A549 (cell line): ENCODE data around the gene AP2A2. TPM values are rescaled to one million over a fixed set of nuclear protein-coding genes. Genes with fewer than 3 reads are reported as not detected.

ENCODE experiments used
- ATAC-seq, 2 experiments: fragments of 200-7000 bp in 1 of 2; fragments of >200 bp in 1 of 2; cut with Nextera tagmentation in 1 of 2; cut with Tn5 transposase in 1 of 2; 3 replicates each; pipeline versions ENCODE4 v1.8.0 to v1.9.1; 2018 to 2020; ENCODE audit warnings: mild to moderate bottlenecking in 1 of 2, moderate library complexity in 1 of 2
- CTCF ChIA-PET: fragments of 300-600 bp; sonication (Branson Sonifier 250); formaldehyde crosslinking; extraction: SDS; loops from one replicate; lab custom pipeline; 2021; ENCODE audit warnings: antibody characterized with exemption, inconsistent platforms; lab: Yijun Ruan, JAX
- POLR2A ChIA-PET: fragments of 350-600 bp; formaldehyde crosslinking; extraction: SDS; loops from one replicate; lab custom pipeline; 2021; ENCODE audit warnings: antibody characterized with exemption, inconsistent platforms; lab: Yijun Ruan, JAX
- DNase-seq, 2 experiments: peaks; one replicate each; pipeline versions ENCODE4 v3.0.0 to v3.0.0-alpha.2; 2011 to 2016; ENCODE audit warnings: low read depth in 1 of 2, low spot score in 1 of 2
- FAIRE-seq: peaks from 2 replicates; lab custom pipeline; 2011; peaks lifted over from hg19 to GRCh38; lab: Jason Lieb, UNC
- H3K27ac ChIP-seq, 2 experiments: fragments of >200 bp; sonication (Bioruptor Twin); formaldehyde crosslinking; 3 replicates each; pipeline ENCODE4 v1.5.1; 2016 to 2017
- H3K4me1 ChIP-seq: fragments of >200 bp; sonication (Bioruptor Twin); formaldehyde crosslinking; 3 replicates; pipeline ENCODE4 v1.6.1; 2016
- H3K4me2 ChIP-seq: fragments of >200 bp; sonication (Bioruptor Twin); formaldehyde crosslinking; 3 replicates; pipeline ENCODE4 v1.6.1; 2016
- H3K4me3 ChIP-seq: fragments of >200 bp; sonication (Bioruptor Twin); formaldehyde crosslinking; 3 replicates; pipeline ENCODE4 v1.5.1; 2016
- H3K9me3 ChIP-seq: fragments of >200 bp; sonication (Bioruptor Twin); formaldehyde crosslinking; 3 replicates; pipeline ENCODE4 v1.6.1; 2016
- BCL3 ChIP-seq: fragments of >200 bp; sonication (Bioruptor Twin); formaldehyde crosslinking; IDR thresholded peaks from 3 replicates; pipeline ENCODE4 v1.6.1; 2016
- BHLHE40 ChIP-seq: IDR thresholded peaks from 2 replicates; pipeline ENCODE4 v1.6.1; 2012; ENCODE audit warnings: low read depth, low read length, inconsistent platforms
- CBX2 ChIP-seq: fragments of 200-600 bp; sonication (generic); IDR thresholded peaks from 2 replicates; pipeline ENCODE4 v1.6.1; 2016; ENCODE audit warnings: low read depth, mild to moderate bottlenecking, borderline replicate concordance
- CHD2 ChIP-seq: fragments of 150-350 bp; IDR thresholded peaks from 2 replicates; pipeline ENCODE4 v1.6.1; 2014; ENCODE audit warnings: low read length; ENCODE audit not compliant: partially characterized antibody
- CTCF ChIP-seq: fragments of >200 bp; sonication (Bioruptor Twin); formaldehyde crosslinking; IDR thresholded peaks from 3 replicates; pipeline ENCODE4 v1.5.1; 2016
- EHF ChIP-seq: fragments of 250-450 bp; sonication (Bioruptor Pico); IDR thresholded peaks from 2 replicates; pipeline ENCODE4 v1.5.0; 2020; ENCODE audit warnings: mild to moderate bottlenecking
- EHMT2 ChIP-seq: fragments of 200-600 bp; sonication (generic); IDR thresholded peaks from 2 replicates; pipeline ENCODE4 v1.6.1; 2016; ENCODE audit warnings: antibody characterized with exemption, low read depth, mild to moderate bottlenecking, moderate library complexity
- FOXS1 ChIP-seq: fragments of 250-450 bp; sonication (Bioruptor Pico); IDR thresholded peaks from 2 replicates; pipeline ENCODE4 v1.5.0; 2020; ENCODE audit warnings: mild to moderate bottlenecking, moderate library complexity
- GATA3 ChIP-seq: IDR thresholded peaks from 2 replicates; pipeline ENCODE4 v1.6.1; 2012; ENCODE audit warnings: borderline replicate concordance
- HOXA7 ChIP-seq: fragments of 250-450 bp; sonication (Bioruptor Pico); IDR thresholded peaks from 2 replicates; pipeline ENCODE4 v1.5.0; 2020; ENCODE audit warnings: mild to moderate bottlenecking, moderate library complexity
- JUNB ChIP-seq: fragments of >200 bp; sonication (Bioruptor Twin); formaldehyde crosslinking; IDR thresholded peaks from 2 replicates; pipeline ENCODE4 v1.6.1; 2016
- NFE2L2 ChIP-seq: fragments of 150-350 bp; conservative IDR thresholded peaks from 2 replicates; pipeline ENCODE4 v1.6.1; 2014; ENCODE audit warnings: low read length
- NPAS2 ChIP-seq: fragments of 250-450 bp; sonication (Bioruptor Pico); IDR thresholded peaks from 2 replicates; pipeline ENCODE4 v1.8.0; 2022; ENCODE audit warnings: mild to moderate bottlenecking, moderate library complexity, borderline replicate concordance
- NR3C1 ChIP-seq: fragments of >200 bp; sonication (Bioruptor Twin); formaldehyde crosslinking; IDR thresholded peaks from 3 replicates; pipeline ENCODE4 v1.6.1; 2017
- POLR2A ChIP-seq: IDR thresholded peaks from 2 replicates; pipeline ENCODE4 v1.6.1; 2012; ENCODE audit warnings: mild to moderate bottlenecking, low read length
- REST ChIP-seq: fragments of 200-600 bp; sonication (generic); IDR thresholded peaks from 2 replicates; pipeline ENCODE4 v1.6.1; 2016; ENCODE audit warnings: antibody characterized with exemption, mild to moderate bottlenecking, moderate library complexity
- RFX5 ChIP-seq: fragments of 450-650 bp; IDR thresholded peaks from 2 replicates; pipeline ENCODE4 v1.7.1; 2014; ENCODE audit warnings: antibody characterized with exemption, mild to moderate bottlenecking, moderate library complexity
- TP53 ChIP-seq: fragments of 250-450 bp; sonication (Bioruptor Pico); IDR thresholded peaks from 2 replicates; pipeline ENCODE4 v1.5.0; 2021; ENCODE audit warnings: mild to moderate bottlenecking, moderate library complexity
- ZC3H11A ChIP-seq: fragments of 450-650 bp; IDR thresholded peaks from 2 replicates; pipeline ENCODE4 v1.6.1; 2014; ENCODE audit warnings: antibody characterized with exemption, mild to moderate bottlenecking
- WGBS: methylation state at CpG from one replicate; pipeline ENCODE4 v1.1.6; 2017; ENCODE audit errors: missing lambda C conversion rate; 5-methylcytosine and 5-hydroxymethylcytosine counted together
- polyA plus RNA-seq, 4 experiments: library from polyadenylated mRNA; depleted of rRNA in 3 of 4; stranded (reverse); fragments of >200 nt; fragmentation: RNase III in 1 of 4; extraction: RNeasy Plus Mini Kit Qiagen cat#74134 plus additional on column Dnase treatment in 1 of 4; gene quantifications; 2 replicates in 3 of 4; 3 replicates in 1 of 4; pipeline ENCODE4 v1.2.3, GENCODE V29; 2011 to 2017
- TF ChIP-seq, protein P1 (sequence below): fragments of >200 bp; sonication (Bioruptor Twin); formaldehyde crosslinking; IDR thresholded peaks from 2 replicates; pipeline ENCODE4 v1.6.1; 2016

The AP2A2 gene
- polyA plus RNA-seq, 2 of the 4 experiments (the other 2 are of a cell fraction), result 39.4 to 60.4 TPM

DNA sequence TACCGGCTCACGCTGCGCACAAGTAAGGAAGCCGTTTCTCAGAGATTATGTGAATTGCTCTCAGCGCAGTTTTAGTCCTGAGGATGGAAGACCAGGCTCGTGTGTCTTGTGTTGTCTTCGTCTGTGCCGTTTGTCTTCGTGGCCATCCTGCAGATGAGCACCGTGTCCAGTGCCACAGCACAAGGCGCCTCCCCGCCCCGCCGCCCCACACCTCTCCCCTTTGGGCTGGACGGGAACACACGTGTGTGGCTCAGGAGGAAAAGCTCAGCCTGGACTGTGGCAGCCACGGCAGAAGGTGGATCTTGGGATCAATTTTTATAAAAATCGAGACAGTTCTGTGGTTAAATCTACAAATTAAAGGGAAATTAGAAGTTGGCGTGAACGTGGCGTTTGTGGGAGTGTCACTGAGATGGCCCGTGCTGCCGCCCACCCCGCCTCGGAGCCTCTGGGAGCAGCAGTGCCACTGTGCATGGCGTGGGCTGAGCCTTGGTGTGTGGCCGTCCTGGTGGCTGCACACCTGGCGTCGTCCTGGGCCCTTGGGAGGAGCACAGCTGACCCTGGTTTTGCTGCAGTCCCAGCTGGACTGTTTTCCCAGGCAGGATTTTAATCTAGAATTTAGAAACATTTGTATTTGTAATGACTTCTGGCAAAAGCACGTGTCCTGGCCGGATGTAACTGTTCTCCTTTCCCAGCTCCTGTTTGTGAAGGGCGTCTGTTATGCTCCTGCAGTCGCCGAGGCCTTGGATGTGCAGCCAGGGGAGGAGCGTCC is 85.1 kb downstream of the AP2A2 start:
- ChIA-PET CTCF (interaction anchor here (1.0 to 1.2 kb wide), 2 partner anchors 40 to 871 kb away, joined by 4 read pairs; no protein-coding TSS in a partner anchor), POLR2A (no interaction called here)
- Histone ChIP-seq H3K4me1 (no peaks in the 10 kb centered on the region), H3K4me2 (no peak overlapping the region), H3K27ac (no peak overlapping the region), H3K4me3 (no peak overlapping the region), H3K9me3 (no peaks in the 10 kb centered on the region)
- ATAC-seq, result no peak
- DNase-seq, result no peak
- FAIRE-seq, result no peak
- TF ChIP-seq REST (no peak), EHMT2 (no peak), NFE2L2 (no peak), FOXS1 (CRISPR knock-in tag) (no peak), JUNB (no peak), HOXA7 (no peak), RFX5 (no peak), NPAS2 (CRISPR knock-in tag) (no peak), POLR2A (no peak), CBX2 (no peak), CHD2 (no peak), TP53 (CRISPR knock-in tag) (no peak), CTCF (no peak), GATA3 (no peak), ZC3H11A (no peak), EHF (CRISPR knock-in tag) (no peak), BCL3 (no peak)
- WGBS, result 89% methylated on average over 35 of the region's 35 CpGs

DNA sequence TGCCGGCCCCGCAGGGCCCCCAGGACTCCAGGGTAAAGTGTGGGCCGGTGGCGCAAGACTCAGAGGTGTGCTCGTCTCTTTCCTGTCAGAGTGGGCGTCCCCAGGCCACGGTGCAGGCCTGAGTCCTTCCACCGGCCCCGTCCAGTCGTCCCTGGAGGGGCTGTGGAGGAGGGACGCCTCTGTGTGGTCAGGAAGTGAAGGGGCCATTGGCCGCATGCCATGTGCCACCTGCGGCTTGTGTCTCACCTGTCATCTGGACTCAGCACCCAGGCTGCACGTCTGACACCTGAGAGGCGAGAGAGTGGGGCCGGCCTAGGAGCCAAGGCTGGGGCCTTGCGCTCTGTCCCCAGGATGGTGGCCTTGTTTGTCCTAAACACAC is 85.6 kb downstream of the AP2A2 start:
- H3K9me3 ChIP-seq, result no peaks in the 10 kb centered on the region
- ATAC-seq, result no peak
- WGBS, result 93% methylated on average over 16 of the region's 17 CpGs
- POLR2A ChIA-PET, result no interaction called here
- CTCF ChIA-PET, result interaction anchor here (1.2 to 1.4 kb wide), 2 partner anchors 39 to 871 kb away, joined by 4 to 5 read pairs; no protein-coding TSS in a partner anchor
- TF ChIP-seq NR3C1 (no peak), FOXS1 (CRISPR knock-in tag) (no peak), HOXA7 (no peak), BHLHE40 (no peak), TP53 (CRISPR knock-in tag) (no peak)
- TF ChIP-seq, protein P1, sequence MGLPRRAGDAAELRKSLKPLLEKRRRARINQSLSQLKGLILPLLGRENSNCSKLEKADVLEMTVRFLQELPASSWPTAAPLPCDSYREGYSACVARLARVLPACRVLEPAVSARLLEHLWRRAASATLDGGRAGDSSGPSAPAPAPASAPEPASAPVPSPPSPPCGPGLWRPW, result no peak
- H3K4me1 ChIP-seq, result no peaks in the 10 kb centered on the region
- H3K4me2 ChIP-seq, result no peak overlapping the region
- no peak overlapping the region for H3K4me3 ChIP-seq
- H3K27ac ChIP-seq, result no peak overlapping the region
- no peak for FAIRE-seq
- no peak for DNase-seq
